HK-2 (cell line): ENCODE measurements around the gene PCDHA7.
"Not testable (repeated sequence)": the region's sequence is repeated elsewhere in the genome, so short reads cannot be mapped to it uniquely, and the experiment has no call there.

Experiments
- DNase-seq: peaks from one replicate; pipeline ENCODE4 v3.0.0-alpha.2; 2018; ENCODE audit not compliant: unreplicated experiment

PCDHA7 gene, protein sequence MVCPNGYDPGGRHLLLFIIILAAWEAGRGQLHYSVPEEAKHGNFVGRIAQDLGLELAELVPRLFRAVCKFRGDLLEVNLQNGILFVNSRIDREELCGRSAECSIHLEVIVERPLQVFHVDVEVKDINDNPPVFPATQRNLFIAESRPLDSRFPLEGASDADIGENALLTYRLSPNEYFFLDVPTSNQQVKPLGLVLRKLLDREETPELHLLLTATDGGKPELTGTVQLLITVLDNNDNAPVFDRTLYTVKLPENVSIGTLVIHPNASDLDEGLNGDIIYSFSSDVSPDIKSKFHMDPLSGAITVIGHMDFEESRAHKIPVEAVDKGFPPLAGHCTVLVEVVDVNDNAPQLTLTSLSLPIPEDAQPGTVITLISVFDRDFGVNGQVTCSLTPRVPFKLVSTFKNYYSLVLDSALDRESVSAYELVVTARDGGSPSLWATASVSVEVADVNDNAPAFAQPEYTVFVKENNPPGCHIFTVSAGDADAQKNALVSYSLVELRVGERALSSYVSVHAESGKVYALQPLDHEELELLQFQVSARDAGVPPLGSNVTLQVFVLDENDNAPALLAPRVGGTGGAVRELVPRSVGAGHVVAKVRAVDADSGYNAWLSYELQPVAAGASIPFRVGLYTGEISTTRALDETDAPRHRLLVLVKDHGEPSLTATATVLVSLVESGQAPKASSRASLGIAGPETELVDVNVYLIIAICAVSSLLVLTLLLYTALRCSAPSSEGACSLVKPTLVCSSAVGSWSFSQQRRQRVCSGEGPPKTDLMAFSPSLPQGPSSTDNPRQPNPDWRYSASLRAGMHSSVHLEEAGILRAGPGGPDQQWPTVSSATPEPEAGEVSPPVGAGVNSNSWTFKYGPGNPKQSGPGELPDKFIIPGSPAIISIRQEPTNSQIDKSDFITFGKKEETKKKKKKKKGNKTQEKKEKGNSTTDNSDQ

DNA sequence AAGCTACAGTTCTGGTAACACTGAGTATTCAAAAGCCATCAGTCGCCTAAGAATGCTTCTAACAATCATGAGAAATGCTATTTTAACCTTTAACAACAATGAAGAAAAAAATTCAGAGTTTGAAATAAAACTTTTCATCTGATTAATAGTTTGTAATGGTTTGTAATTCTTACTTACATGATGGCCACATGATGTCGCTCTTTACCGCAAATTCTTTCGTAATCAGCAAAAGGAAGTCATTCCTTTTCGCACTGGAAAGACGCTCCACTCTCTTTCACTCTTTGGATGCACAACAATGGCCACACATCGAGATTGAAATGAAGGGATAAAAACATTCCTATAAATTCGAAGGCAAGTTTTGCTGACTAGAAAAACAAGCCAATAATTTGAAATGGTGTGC lies at the start of gene PCDHA7:
Gene PCDHA7 (plus strand): TSS at position 277 of the 400 bp plus-strand sequence. CDS start 115 bp downstream, at position 392.
- no peak for DNase-seq

DNA sequence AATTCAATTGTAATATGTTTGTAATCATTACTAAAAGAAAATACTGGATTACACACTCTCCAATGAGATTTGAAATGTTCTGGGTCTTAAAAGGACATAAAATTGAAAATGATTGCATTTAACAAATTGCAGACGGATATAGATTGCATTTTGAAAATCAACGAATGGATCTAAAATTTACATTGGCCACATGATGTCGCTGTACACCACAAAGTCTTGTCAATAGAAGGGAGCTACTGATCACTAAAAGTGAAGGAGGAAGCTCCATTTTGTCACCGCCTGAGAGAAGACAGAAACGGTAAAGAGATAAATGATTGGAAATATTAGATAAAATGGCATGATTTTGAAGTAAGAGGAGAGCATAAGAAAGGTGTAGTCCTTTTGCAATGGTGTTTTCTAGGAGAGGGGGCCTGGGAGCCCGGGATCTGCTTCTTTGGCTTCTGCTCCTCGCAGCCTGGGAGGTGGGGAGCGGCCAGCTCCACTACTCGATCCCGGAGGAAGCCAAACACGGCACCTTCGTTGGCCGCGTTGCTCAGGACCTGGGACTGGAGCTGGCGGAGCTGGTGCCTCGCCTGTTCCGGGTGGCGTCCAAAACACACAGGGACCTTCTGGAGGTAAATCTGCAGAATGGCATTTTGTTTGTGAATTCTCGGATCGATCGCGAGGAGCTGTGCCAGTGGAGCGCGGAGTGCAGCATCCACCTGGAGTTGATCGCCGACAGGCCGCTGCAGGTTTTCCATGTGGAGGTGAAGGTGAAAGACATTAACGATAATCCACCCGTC lies 48.0 kb upstream of the PCDHA7 start, which contains the start of gene PCDHA1:
Gene PCDHA1 (plus strand): TSS at position 236 of the 782 bp plus-strand sequence.
- DNase-seq = no peak

DNA sequence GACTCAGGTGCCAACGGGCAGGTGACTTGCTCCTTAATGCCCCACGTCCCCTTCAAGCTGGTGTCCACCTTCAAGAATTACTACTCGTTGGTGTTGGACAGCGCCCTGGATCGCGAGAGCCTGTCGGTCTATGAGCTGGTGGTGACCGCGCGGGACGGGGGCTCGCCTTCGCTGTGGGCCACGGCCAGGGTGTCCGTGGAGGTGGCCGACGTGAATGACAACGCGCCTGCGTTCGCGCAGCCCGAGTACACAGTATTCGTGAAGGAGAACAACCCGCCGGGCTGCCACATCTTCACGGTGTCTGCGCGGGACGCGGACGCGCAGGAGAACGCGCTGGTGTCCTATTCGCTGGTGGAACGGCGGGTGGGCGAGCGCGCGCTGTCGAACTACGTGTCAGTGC lies 46.6 kb upstream of the PCDHA7 start:
- DNase-seq = not testable (repeated sequence)

DNA sequence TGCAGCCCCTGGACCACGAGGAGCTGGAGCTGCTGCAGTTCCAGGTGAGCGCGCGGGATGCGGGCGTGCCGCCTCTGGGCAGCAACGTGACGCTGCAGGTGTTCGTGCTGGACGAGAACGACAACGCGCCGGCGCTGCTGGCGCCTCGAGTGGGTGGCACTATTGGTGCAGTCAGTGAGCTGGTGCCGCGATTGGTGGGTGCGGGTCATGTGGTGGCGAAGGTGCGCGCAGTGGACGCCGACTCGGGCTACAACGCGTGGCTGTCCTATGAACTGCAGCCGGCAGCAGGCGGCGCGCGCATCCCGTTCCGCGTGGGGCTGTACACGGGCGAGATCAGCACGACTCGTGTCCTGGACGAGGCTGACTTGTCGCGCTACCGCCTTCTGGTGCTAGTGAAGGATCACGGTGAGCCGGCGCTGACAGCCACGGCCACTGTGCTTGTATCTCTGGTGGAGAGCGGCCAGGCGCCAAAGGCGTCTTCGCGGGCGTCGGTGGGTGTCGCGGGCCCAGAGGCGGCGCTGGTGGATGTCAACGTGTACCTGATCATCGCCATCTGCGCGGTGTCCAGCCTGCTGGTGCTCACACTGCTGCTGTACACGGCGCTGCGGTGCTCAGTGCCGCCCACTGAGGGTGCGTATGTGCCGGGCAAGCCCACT lies 46.1 kb upstream of the PCDHA7 start:
- DNase-seq = not testable (repeated sequence)

DNA sequence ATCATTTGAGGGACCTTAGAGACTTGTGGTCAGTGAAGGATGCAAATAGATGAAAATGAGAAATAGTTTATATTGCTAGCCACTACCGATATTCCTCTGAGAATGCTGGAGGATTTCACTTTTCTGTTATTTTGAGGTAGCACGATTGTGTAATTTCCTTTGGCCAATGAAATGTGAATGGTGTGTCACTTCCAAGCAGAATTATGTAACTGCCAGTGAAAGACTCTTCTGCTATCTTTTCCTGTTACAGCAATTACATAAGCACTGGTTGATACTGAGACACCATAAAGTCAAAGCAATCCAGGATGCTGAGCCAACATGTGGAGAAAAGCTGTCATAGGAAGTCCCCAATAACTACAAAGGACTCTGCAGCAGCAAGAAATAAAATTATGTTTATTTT lies 43.0 kb upstream of the PCDHA7 start:
- no peak for DNase-seq

DNA sequence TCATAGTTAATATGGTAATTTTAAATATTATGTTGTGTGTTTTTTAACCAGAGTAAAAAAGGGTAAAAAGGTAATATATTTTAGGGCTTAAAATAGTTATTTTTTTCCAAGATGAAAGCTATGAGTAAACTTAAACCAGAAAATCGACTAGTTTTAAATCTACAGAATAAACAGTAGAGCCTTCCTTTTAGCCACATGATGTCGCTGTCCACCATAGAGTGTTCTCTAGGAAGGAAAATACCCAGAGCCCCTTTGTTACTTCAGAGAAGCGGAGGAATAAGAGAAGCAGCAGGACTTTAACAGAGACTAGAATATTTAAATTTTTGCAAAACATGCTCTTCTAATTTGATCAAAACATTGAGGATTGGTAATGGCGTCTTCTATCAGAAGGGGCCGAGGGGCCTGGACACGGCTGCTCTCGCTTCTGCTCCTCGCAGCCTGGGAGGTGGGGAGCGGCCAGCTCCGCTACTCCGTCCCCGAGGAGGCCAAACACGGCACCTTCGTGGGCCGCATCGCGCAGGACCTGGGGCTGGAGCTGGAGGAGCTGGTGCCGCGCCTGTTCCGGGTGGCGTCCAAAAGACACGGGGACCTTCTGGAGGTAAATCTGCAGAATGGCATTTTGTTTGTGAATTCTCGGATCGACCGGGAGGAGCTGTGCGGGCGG lies 39.3 kb upstream of the PCDHA7 start, which contains the start of gene PCDHA2:
Gene PCDHA2 (plus strand): TSS at position 258 of the 664 bp plus-strand sequence.
- no peak for DNase-seq

DNA sequence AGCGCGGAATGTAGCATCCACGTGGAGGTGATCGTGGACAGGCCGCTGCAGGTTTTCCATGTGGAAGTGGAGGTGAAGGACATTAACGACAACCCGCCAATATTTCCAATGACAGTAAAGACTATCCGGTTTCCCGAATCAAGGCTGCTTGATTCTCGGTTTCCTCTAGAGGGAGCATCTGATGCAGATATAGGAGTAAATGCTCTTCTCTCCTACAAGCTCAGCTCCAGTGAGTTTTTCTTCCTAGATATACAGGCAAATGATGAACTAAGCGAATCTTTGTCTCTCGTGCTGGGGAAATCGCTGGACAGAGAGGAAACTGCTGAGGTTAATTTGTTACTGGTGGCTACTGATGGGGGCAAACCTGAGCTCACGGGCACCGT lies 38.8 kb upstream of the PCDHA7 start:
- no peak for DNase-seq

DNA sequence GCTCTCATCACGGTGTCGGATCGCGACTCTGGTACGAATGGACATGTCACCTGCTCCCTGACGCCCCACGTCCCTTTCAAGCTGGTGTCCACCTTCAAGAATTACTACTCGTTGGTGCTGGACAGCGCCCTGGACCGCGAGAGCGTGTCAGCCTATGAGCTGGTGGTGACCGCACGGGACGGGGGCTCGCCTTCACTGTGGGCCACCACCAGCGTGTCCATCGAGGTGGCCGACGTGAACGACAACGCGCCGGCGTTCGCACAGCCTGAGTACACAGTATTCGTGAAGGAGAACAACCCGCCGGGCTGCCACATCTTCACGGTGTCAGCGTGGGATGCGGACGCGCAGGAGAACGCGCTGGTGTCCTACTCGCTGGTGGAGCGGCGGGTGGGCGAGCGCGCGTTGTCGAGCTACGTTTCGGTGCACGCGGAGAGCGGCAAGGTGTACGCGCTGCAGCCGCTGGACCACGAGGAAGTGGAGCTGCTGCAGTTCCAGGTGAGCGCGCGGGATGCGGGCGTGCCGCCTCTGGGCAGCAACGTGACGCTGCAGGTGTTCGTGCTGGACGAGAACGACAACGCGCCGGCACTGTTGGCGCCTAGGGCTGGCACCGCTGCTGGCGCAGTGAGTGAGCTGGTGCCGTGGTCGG lies 37.9 kb upstream of the PCDHA7 start:
- DNase-seq = not testable (repeated sequence)

DNA sequence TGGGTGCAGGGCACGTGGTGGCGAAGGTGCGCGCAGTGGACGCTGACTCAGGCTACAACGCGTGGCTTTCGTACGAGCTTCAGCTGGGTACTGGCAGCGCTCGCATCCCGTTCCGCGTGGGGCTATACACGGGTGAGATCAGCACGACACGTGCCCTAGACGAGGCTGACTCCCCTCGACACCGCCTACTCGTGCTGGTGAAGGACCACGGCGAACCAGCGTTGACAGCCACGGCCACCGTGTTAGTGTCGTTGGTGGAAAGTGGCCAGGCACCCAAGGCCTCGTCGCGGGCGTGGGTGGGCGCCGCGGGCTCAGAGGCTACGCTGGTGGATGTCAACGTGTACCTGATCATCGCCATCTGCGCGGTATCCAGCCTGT lies 37.4 kb upstream of the PCDHA7 start:
- no peak for DNase-seq

DNA sequence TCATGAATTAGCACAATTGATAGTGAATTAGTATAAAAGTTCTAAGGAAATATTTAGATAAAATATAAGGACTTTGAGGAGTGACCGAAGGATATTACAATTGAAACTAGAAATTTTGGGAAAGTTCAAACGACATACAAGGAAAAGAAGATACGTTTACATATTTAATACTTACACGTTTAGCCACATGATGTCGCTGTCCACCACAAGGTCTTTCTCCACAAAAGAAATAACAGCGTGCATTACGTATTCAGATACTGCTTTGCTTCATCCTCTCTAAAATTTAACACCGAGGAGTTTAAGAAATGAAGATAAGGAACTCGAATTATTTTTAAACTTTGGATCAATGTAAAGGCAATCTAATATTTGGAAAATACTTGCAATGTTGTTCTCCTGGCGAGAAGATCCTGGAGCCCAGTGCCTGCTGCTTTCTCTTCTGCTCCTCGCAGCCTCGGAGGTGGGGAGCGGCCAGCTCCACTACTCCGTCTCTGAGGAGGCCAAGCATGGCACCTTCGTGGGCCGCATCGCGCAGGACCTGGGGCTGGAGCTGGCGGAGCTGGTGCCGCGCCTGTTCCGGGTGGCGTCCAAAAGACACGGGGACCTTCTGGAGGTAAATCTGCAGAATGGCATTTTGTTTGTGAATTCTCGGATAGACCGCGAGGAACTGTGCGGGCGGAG lies 33.1 kb upstream of the PCDHA7 start, which contains the start of gene PCDHA3:
Gene PCDHA3 (plus strand): TSS at position 242 of the 678 bp plus-strand sequence.
- DNase-seq = no peak

DNA sequence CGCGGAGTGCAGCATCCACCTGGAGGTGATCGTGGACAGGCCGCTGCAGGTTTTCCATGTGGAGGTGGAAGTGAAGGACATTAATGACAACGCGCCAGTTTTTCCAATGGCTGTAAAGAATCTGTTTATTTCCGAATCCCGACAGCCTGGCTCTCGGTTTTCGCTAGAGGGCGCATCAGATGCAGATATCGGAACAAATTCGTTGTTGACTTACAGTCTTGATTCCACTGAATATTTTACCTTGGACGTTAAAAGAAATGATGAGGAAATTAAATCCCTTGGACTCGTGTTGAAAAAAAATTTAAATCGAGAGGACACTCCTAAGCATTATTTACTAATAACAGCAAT lies 32.6 kb upstream of the PCDHA7 start:
- DNase-seq = no peak

DNA sequence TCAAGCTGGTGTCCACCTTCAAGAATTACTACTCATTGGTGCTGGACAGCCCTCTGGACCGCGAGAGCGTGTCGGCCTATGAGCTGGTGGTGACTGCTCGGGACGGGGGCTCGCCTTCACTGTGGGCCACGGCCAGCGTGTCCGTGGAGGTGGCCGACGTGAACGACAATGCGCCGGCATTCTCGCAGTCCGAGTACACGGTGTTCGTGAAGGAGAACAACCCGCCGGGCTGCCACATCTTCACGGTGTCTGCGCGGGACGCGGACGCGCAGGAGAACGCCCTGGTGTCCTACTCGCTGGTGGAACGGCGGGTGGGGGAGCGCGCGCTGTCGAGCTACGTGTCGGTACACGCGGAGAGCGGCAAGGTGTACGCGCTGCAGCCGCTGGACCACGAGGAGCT lies 31.7 kb upstream of the PCDHA7 start:
- not testable (repeated sequence) for DNase-seq

DNA sequence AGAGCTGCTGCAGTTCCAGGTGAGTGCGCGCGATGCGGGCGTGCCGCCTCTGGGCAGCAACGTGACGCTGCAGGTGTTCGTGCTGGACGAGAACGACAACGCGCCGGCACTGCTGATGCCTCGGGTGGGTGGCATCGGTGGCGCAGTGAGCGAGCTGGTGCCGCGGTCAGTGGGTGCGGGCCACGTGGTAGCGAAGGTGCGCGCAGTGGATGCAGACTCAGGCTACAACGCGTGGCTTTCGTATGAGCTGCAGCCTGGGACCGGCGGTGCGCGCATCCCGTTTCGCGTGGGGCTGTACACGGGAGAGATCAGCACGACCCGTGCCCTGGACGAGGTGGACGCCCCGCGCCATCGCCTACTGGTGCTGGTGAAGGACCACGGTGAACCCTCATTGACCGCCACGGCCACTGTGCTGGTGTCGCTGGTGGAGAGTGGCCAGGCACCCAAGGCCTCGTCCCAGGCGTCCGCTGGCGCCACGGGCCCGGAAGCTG lies 31.2 kb upstream of the PCDHA7 start:
- no peak for DNase-seq

DNA sequence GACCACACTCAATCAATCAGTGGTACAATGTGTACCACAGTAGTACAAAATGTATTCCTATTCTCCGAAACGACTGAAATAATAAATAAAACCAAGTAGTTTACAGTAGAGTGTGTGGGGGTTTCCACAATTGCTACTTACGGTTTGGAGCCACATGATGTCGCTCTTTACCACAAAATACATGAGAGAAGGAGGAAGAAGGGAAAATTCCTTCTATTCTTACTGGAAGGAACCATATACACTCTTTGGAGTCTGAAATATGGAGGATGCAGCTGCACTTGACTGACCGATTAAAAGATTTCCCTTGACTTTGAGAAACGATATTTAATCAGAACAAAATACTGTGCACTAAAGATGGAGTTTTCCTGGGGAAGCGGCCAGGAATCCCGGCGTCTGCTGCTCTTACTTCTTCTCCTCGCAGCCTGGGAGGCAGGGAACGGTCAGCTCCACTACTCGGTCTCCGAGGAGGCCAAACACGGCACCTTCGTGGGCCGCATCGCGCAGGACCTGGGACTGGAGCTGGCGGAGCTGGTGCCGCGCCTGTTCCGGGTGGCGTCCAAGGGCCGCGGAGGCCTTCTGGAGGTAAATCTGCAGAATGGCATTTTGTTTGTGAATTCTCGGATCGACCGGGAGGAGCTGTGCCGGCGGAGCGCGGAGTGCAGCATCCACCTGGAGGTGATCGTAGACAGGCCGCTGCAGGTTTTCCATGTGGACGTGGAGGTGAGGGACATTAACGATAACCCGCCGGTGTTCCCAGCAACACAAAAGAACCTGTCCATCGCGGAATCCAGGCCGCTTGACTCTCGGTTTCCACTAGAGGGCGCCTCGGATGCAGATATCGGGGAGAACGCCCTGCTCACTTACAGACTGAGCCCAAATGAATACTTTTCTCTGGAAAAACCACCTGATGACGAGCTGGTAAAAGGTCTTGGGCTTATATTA lies 27.0 kb upstream of the PCDHA7 start, which contains the start of gene PCDHA4:
Gene PCDHA4 (plus strand): TSS at position 235 of the 942 bp plus-strand sequence.
- DNase-seq = no peak

DNA sequence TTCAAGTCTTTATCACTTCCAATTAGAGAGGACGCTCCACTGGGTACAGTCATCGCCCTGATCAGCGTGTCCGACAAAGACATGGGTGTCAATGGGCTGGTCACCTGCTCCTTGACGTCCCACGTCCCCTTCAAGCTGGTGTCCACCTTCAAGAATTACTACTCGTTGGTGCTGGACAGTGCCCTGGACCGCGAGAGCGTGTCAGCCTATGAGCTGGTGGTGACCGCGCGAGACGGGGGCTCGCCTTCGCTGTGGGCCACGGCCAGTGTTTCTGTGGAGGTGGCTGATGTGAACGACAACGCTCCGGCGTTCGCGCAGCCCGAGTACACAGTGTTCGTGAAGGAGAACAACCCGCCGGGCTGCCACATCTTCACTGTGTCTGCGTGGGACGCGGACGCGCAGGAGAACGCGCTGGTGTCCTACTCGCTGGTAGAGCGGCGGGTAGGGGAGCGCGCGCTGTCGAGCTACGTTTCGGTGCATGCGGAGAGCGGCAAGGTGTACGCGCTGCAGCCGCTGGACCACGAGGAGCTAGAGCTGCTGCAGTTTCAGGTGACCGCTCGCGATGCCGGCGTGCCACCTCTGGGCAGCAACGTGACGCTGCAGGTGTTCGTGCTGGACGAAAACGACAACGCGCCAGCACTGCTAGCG lies 25.7 kb upstream of the PCDHA7 start:
- DNase-seq = not testable (repeated sequence)

DNA sequence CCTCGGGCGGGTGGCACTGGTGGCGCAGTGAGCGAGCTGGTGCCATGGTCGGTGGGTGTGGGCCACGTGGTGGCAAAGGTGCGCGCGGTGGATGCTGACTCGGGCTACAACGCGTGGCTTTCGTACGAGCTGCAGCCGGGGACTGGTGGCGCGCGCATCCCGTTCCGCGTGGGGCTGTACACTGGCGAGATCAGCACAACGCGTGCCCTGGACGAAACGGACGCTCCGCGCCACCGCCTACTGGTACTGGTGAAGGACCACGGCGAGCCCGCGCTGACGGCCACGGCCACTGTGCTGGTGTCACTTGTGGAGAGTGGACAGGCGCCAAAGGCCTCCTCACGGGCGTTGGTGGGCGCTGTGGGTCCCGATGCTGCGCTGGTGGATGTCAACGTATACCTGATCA lies 25.2 kb upstream of the PCDHA7 start:
- DNase-seq = no peak
